KOPT-K1 (cell line): ENCODE results near the gene PRMT7.

Experiments
- H3K27ac ChIP-seq: fragments of 200-600 bp; sonication (generic); 2 replicates; pipeline ENCODE4 v1.5.1; 2016; ENCODE audit warnings: antibody characterized with exemption, mild to moderate bottlenecking, low read depth, low read length; ENCODE audit not compliant: poor library complexity, severe bottlenecking
- H3K36me3 ChIP-seq: fragments of 200-600 bp; sonication (generic); 2 replicates; pipeline ENCODE4 v1.5.1; 2017; ENCODE audit warnings: antibody characterized with exemption, mild to moderate bottlenecking, low read length, moderate library complexity; ENCODE audit not compliant: insufficient read depth
- H3K9me3 ChIP-seq: fragments of 200-600 bp; sonication (generic); 2 replicates; pipeline ENCODE4 v1.5.1; 2017; ENCODE audit warnings: antibody characterized with exemption, low read length, mild to moderate bottlenecking; ENCODE audit not compliant: insufficient read depth, poor library complexity, severe bottlenecking

The PRMT7 gene

GRCh38 chr16:68319185-68319908 lies 8.5 kb downstream of the PRMT7 start:
- H3K36me3 ChIP-seq = peaks cover 85% of the 10 kb centered on the region
- H3K27ac ChIP-seq = no peak overlapping the region
- no peaks in the 10 kb centered on the region for H3K9me3 ChIP-seq

GRCh38 chr16:68324336-68324735 lies 13.5 kb downstream of the PRMT7 start:
- Histone ChIP-seq H3K9me3 (no peaks in the 10 kb centered on the region), H3K36me3 (peaks cover 85% of the 10 kb centered on the region), H3K27ac (no peak overlapping the region)

GRCh38 chr16:68324780-68325357 lies 14.1 kb downstream of the PRMT7 start:
- Histone ChIP-seq H3K9me3 (no peaks in the 10 kb centered on the region), H3K36me3 (peaks cover 85% of the 10 kb centered on the region), H3K27ac (no peak overlapping the region)

GRCh38 chr16:68328151-68328859 lies 17.5 kb downstream of the PRMT7 start:
- Histone ChIP-seq H3K9me3 (no peaks in the 10 kb centered on the region), H3K36me3 (peaks cover 69% of the 10 kb centered on the region), H3K27ac (no peak overlapping the region)

- Histone ChIP-seq H3K9me3 (no peaks in the 10 kb centered on the region), H3K36me3 (peaks cover 67% of the 10 kb centered on the region), H3K27ac (no peak overlapping the region)
These were observed 18.1 kb downstream of the PRMT7 start for GRCh38 chr16:68328860-68329390.

- peaks cover 64% of the 10 kb centered on the region for H3K36me3 ChIP-seq
- H3K9me3 ChIP-seq = no peaks in the 10 kb centered on the region
- H3K27ac ChIP-seq = peak overlapping the region; percentile 53
These were observed 21.1 kb downstream of the PRMT7 start for GRCh38 chr16:68331879-68332410.

GRCh38 chr16:68332411-68333121 lies 21.7 kb downstream of the PRMT7 start:
- Histone ChIP-seq H3K9me3 (no peaks in the 10 kb centered on the region), H3K27ac (peak overlapping the region; percentile 53), H3K36me3 (peaks cover 64% of the 10 kb centered on the region)

- Histone ChIP-seq H3K9me3 (no peaks in the 10 kb centered on the region), H3K36me3 (peaks cover 75% of the 10 kb centered on the region), H3K27ac (no peak overlapping the region)
These were observed 24.4 kb downstream of the PRMT7 start for GRCh38 chr16:68335175-68335574.

- Histone ChIP-seq H3K27ac (no peak overlapping the region), H3K36me3 (peaks cover 96% of the 10 kb centered on the region), H3K9me3 (no peaks in the 10 kb centered on the region)
These were observed 27.7 kb downstream of the PRMT7 start for GRCh38 chr16:68338326-68339119.

- no peak overlapping the region for H3K27ac ChIP-seq
- H3K36me3 ChIP-seq = peaks cover 96% of the 10 kb centered on the region
- H3K9me3 ChIP-seq = no peaks in the 10 kb centered on the region
These were observed 28.4 kb downstream of the PRMT7 start for GRCh38 chr16:68339214-68339613.

- no peak overlapping the region for H3K27ac ChIP-seq
- no peaks in the 10 kb centered on the region for H3K9me3 ChIP-seq
- H3K36me3 ChIP-seq = peaks cover 99% of the 10 kb centered on the region
These were observed 31.8 kb downstream of the PRMT7 start for GRCh38 chr16:68342620-68343019.

GRCh38 chr16:68343137-68343536 lies 32.3 kb downstream of the PRMT7 start:
- no peak overlapping the region for H3K27ac ChIP-seq
- peaks cover 99% of the 10 kb centered on the region for H3K36me3 ChIP-seq
- no peaks in the 10 kb centered on the region for H3K9me3 ChIP-seq

GRCh38 chr16:68344252-68344651 lies 33.4 kb downstream of the PRMT7 start:
- H3K27ac ChIP-seq = no peak overlapping the region
- no peaks in the 10 kb centered on the region for H3K9me3 ChIP-seq
- peaks cover 99% of the 10 kb centered on the region for H3K36me3 ChIP-seq

- peaks cover 99% of the 10 kb centered on the region for H3K36me3 ChIP-seq
- H3K9me3 ChIP-seq = no peaks in the 10 kb centered on the region
- no peak overlapping the region for H3K27ac ChIP-seq
These were observed 34.6 kb downstream of the PRMT7 start for GRCh38 chr16:68345351-68345810.
